Esophagus mucosa (tissue), 1 donor: ENCODE results near the gene APCDD1L. TPM values are rescaled to one million over a fixed set of nuclear protein-coding genes. Genes with fewer than 3 reads are reported as not detected.
A peak's percentile ranks its signal among the peaks of the same experiment; 100 is the strongest.
"Not testable (repeated sequence)": the region's sequence is repeated elsewhere in the genome, so short reads cannot be mapped to it uniquely, and the experiment has no call there.

Source experiments
- ATAC-seq: fragments of 200-7000 bp; cut with Tn5 transposase; one replicate; pipeline ENCODE4 v1.9.1; 2020
- total RNA-seq: library from RNA; stranded (reverse); gene quantifications from one replicate; pipeline ENCODE4 v1.2.4, GENCODE V29; 2023
- donor health status: DM: yes; HTN: yes; CAD: no.

Gene APCDD1L
- total RNA-seq, 1 donor from 2014 or later, result 0.16 TPM

- no peak for ATAC-seq
Observed at GRCh38 chr20:58436868-58437645, 78.1 kb downstream of the APCDD1L start.

GRCh38 chr20:58435237-58435636, 80.0 kb downstream of the APCDD1L start:
- ATAC-seq, result no peak

GRCh38 chr20:58434326-58434725, 80.9 kb downstream of the APCDD1L start:
- ATAC-seq, result no peak

GRCh38 chr20:58433759-58434158, 81.4 kb downstream of the APCDD1L start:
- peak; percentile 66 for ATAC-seq

GRCh38 chr20:58433029-58433647, 82.1 kb downstream of the APCDD1L start:
- ATAC-seq, result no peak

- no peak for ATAC-seq
Observed at GRCh38 chr20:58432186-58432954, 82.8 kb downstream of the APCDD1L start.

- no peak for ATAC-seq
Observed at GRCh38 chr20:58431134-58431533, 84.1 kb downstream of the APCDD1L start.

GRCh38 chr20:58429303-58429702, 85.9 kb downstream of the APCDD1L start:
- ATAC-seq, result no peak

GRCh38 chr20:58428364-58428763, 86.8 kb downstream of the APCDD1L start:
- no peak for ATAC-seq

- ATAC-seq, result not testable (repeated sequence)
Observed at GRCh38 chr20:58427571-58427970, 87.6 kb downstream of the APCDD1L start.

- no peak for ATAC-seq
Observed at GRCh38 chr20:58424218-58424969, 90.8 kb downstream of the APCDD1L start.

GRCh38 chr20:58421497-58421850, 93.7 kb downstream of the APCDD1L start:
- no peak for ATAC-seq

- ATAC-seq, result peak; percentile 72
Observed at GRCh38 chr20:58420798-58421496, 94.3 kb downstream of the APCDD1L start.

GRCh38 chr20:58418949-58419748, 96.0 kb downstream of the APCDD1L start:
- no peak for ATAC-seq

GRCh38 chr20:58417438-58417837, 97.8 kb downstream of the APCDD1L start:
- ATAC-seq, result no peak

- no peak for ATAC-seq
Observed at GRCh38 chr20:58416835-58417234, 98.4 kb downstream of the APCDD1L start.

GRCh38 chr20:58416057-58416456, 99.1 kb downstream of the APCDD1L start:
- ATAC-seq, result no peak

GRCh38 chr20:58414786-58415185, 100.4 kb downstream of the APCDD1L start:
- ATAC-seq, result not testable (repeated sequence)

- ATAC-seq, result not testable (repeated sequence)
Observed at GRCh38 chr20:58414216-58414615, 101.0 kb downstream of the APCDD1L start.
